ENCODE measurements around the gene TRIM33. TPM values are rescaled to one million over a fixed set of nuclear protein-coding genes. Genes with fewer than 3 reads are reported as not detected.

The TRIM33 gene
- total and polyA plus RNA-seq, 2 of the 13 experiments (the other 11 are each of a cell fraction or from before 2014, with no cell fraction given) = 35.5 to 42.2 TPM

DNA sequence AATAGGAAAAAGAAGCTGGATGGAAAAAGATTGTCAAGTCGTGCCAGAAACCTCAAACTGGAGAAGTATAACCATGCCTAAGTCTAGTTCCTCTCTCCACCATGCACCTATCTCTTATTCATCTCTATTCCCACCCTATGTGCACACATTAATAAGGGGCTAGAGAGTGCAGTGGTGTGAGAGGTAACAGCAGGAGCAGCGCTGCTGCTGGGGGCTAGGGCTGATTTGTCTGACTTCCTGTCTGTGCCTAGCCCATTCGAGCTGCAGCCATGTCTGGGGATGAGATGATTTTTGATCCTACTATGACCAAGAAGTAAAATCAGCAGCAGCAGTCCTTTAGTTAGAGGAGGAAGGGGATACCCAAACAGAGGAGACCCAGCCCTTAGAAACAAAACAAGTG is 43.0 kb downstream of the TRIM33 start:
- DNase-seq (ENCODE audit: low spot score) (no peak), ATAC-seq (peak; percentile 53), FAIRE-seq (peak; percentile 12)
- Histone ChIP-seq H3K4me3 (replicated peaks in 1 of 3; ENCODE audit: insufficient read depth in 1 of 3, low read depth in 2 of 3, low read length in 3 of 3) (peak overlapping the region in 2 of 3 experiments; percentile 15 to 17; a peak in 1 of 6 replicates), H3K9me3 (ENCODE audit: low read length) (no peaks in the 10 kb centered on the region), H3K4me2 (ENCODE audit: low read depth, low read length) (peak overlapping the region; percentile 69), H2AFZ (ENCODE audit: low read length) (no peak overlapping the region), H3K27me3 (ENCODE audit: control insufficient read depth in 1 of 2, insufficient read depth in 2 of 2, low read length in 2 of 2) (no peaks in the 10 kb centered on the region), H3K9ac (ENCODE audit: insufficient read depth, low read depth, low read length) (peak overlapping the region; percentile 33; the same call in 1 of the 2 replicates), H3K4me1 (ENCODE audit: insufficient read depth, low read length) (peaks cover 65% of the 10 kb centered on the region), H3K79me2 (ENCODE audit: insufficient read depth, low read length) (peaks cover 86% of the 10 kb centered on the region), H3K36me3 (replicated peaks in 1 of 2; ENCODE audit: control insufficient read depth in 1 of 2, insufficient read depth in 2 of 2, low read length in 2 of 2) (peaks cover 0 to 3% of the 10 kb centered on the region in 2 experiments; a peak in 1 of 5 replicates), H4K20me1 (ENCODE audit: insufficient read depth, low read length) (no peaks in the 10 kb centered on the region), H3K27ac (ENCODE audit: extremely low read length, insufficient read depth, low read length) (peak overlapping the region; percentile 84)
- POLR2A ChIA-PET = interaction anchor here (0.7 to 3.3 kb wide), 11 partner anchors 7 to 113 kb away, joined by 3 to 21 read pairs (median 4); partner anchors contain the start of gene TRIM33
- no peak for TF ChIP-seq HMG20B (CRISPR knock-in tag; conservative IDR thresholded peaks at IDR 0.05)
- TF ChIP-seq KDM5A (IDR thresholded peaks at IDR 0.05; ENCODE audit: borderline replicate concordance, low read length) = no peak
- TF ChIP-seq RBM22 (optimal IDR thresholded peaks at IDR 0.05; ENCODE audit: low read length) = peak; percentile 53
- no peak for TF ChIP-seq JARID2 (CRISPR knock-in tag; IDR thresholded peaks at IDR 0.05; ENCODE audit: insufficient replicate concordance)
- TF ChIP-seq ZNF790 (CRISPR knock-in tag; IDR thresholded peaks at IDR 0.05; ENCODE audit: borderline replicate concordance) = no peak
- TF ChIP-seq ADNP (CRISPR knock-in tag; IDR thresholded peaks at IDR 0.05) = no peak
- no peak for TF ChIP-seq ZNF205 (CRISPR knock-in tag; IDR thresholded peaks at IDR 0.05)
- TF ChIP-seq ZFAT (CRISPR knock-in tag; conservative IDR thresholded peaks at IDR 0.05) = no peak
- TF ChIP-seq POLR2G (IDR thresholded peaks at IDR 0.05; ENCODE audit: low read depth, low read length) = peak; percentile 52
- TF ChIP-seq ZNF720 (CRISPR knock-in tag; IDR thresholded peaks at IDR 0.05) = no peak
- peak; percentile 32 for TF ChIP-seq ZNF781 (CRISPR knock-in tag; IDR thresholded peaks at IDR 0.05; ENCODE audit: borderline replicate concordance, not compliant biosample characterization)
- TF ChIP-seq, protein P1, sequence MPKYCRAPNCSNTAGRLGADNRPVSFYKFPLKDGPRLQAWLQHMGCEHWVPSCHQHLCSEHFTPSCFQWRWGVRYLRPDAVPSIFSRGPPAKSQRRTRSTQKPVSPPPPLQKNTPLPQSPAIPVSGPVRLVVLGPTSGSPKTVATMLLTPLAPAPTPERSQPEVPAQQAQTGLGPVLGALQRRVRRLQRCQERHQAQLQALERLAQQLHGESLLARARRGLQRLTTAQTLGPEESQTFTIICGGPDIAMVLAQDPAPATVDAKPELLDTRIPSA (CRISPR knock-in tag; IDR thresholded peaks at IDR 0.05; ENCODE audit: borderline replicate concordance) = no peak
- no peak; the same call in 1 of the 2 replicates for TF ChIP-seq DPF2 (CRISPR knock-in tag; IDR thresholded peaks at IDR 0.05; ENCODE audit: borderline replicate concordance, low read depth)
- TF ChIP-seq, protein P2, sequence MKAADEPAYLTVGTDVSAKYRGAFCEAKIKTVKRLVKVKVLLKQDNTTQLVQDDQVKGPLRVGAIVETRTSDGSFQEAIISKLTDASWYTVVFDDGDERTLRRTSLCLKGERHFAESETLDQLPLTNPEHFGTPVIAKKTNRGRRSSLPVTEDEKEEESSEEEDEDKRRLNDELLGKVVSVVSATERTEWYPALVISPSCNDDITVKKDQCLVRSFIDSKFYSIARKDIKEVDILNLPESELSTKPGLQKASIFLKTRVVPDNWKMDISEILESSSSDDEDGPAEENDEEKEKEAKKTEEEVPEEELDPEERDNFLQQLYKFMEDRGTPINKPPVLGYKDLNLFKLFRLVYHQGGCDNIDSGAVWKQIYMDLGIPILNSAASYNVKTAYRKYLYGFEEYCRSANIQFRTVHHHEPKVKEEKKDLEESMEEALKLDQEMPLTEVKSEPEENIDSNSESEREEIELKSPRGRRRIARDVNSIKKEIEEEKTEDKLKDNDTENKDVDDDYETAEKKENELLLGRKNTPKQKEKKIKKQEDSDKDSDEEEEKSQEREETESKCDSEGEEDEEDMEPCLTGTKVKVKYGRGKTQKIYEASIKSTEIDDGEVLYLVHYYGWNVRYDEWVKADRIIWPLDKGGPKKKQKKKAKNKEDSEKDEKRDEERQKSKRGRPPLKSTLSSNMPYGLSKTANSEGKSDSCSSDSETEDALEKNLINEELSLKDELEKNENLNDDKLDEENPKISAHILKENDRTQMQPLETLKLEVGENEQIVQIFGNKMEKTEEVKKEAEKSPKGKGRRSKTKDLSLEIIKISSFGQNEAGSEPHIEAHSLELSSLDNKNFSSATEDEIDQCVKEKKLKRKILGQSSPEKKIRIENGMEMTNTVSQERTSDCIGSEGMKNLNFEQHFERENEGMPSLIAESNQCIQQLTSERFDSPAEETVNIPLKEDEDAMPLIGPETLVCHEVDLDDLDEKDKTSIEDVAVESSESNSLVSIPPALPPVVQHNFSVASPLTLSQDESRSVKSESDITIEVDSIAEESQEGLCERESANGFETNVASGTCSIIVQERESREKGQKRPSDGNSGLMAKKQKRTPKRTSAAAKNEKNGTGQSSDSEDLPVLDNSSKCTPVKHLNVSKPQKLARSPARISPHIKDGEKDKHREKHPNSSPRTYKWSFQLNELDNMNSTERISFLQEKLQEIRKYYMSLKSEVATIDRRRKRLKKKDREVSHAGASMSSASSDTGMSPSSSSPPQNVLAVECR (CRISPR knock-in tag; IDR thresholded peaks at IDR 0.05; ENCODE audit: borderline replicate concordance) = 0 out of 2 replicates have a peak, but pooled peaks have one; percentile 24
- intact Hi-C loops (cut with micrococcal nuclease; ENCODE audit: unreplicated experiment) (loop anchor here (2.0 kb wide), 1 partner anchor 21 kb away; no protein-coding TSS in a partner anchor), in situ Hi-C loops (cut with HindIII; ENCODE audit: extremely low pct_ligation_motif_present, low pct_unique_long_range_greater_than_20kb) (no loop called here)
- CTCF ChIA-PET (ENCODE audit: low intra/inter-chr PET ratio, low total read pairs) = no interaction called here
- 39% methylated on average over 3 of the region's 3 CpGs for WGBS (ENCODE audit: low lambda C conversion rate)
- BruUV-seq (replicated peaks) = TSS peak; percentile 89
